ENCODE data around the gene RFC2.
A peak's percentile ranks its signal among the peaks of the same experiment; 100 is the strongest.
"Not testable (repeated sequence)": the region's sequence is repeated elsewhere in the genome, so short reads cannot be mapped to it uniquely, and the experiment has no call there.

RFC2 gene

GRCh38 chr7:74282748-74283459 is 28.7 kb upstream of the RFC2 start:
- no peak for DNase-seq

- DNase-seq: no peak
Observed at GRCh38 chr7:74280985-74281384, 26.8 kb upstream of the RFC2 start.

- DNase-seq: no peak
Observed at GRCh38 chr7:74277636-74278035, 23.4 kb upstream of the RFC2 start.

- no peak for DNase-seq
Observed at GRCh38 chr7:74275401-74275881, 21.2 kb upstream of the RFC2 start.

GRCh38 chr7:74272305-74273038 is 18.3 kb upstream of the RFC2 start:
- DNase-seq: no peak

- no peak for DNase-seq
Observed at GRCh38 chr7:74271742-74272141, 17.5 kb upstream of the RFC2 start.

- no peak for DNase-seq
Observed at GRCh38 chr7:74269757-74270277, 15.6 kb upstream of the RFC2 start.

- DNase-seq: no peak
Observed at GRCh38 chr7:74267756-74268565, 13.8 kb upstream of the RFC2 start.

GRCh38 chr7:74266191-74266963 is 12.2 kb upstream of the RFC2 start:
- DNase-seq: no peak

GRCh38 chr7:74263399-74264120 is 9.4 kb upstream of the RFC2 start:
- no peak for DNase-seq

GRCh38 chr7:74262639-74263398 is 8.6 kb upstream of the RFC2 start:
- no peak for DNase-seq

- DNase-seq: no peak
Observed at GRCh38 chr7:74258639-74259038, 4.4 kb upstream of the RFC2 start.

- no peak for DNase-seq
Observed at GRCh38 chr7:74256491-74257408, 2.6 kb upstream of the RFC2 start.

GRCh38 chr7:74255461-74255860 is 1.3 kb upstream of the RFC2 start:
- not testable (repeated sequence) for DNase-seq

GRCh38 chr7:74254858-74255379 is 720 bp upstream of the RFC2 start:
- DNase-seq: peak; percentile 7

GRCh38 chr7:74253835-74254128 is 417 bp downstream of the RFC2 start:
- DNase-seq: no peak

- no peak for DNase-seq
Observed at GRCh38 chr7:74253331-74253730, 868 bp downstream of the RFC2 start.

- DNase-seq: no peak
Observed at GRCh38 chr7:74252893-74253292, 1.3 kb downstream of the RFC2 start.

- DNase-seq: not testable (repeated sequence)
Observed at GRCh38 chr7:74249058-74249457, 5.1 kb downstream of the RFC2 start.

- DNase-seq: no peak
Observed at GRCh38 chr7:74248156-74248555, 6.0 kb downstream of the RFC2 start.

Data from NK-92 treated with Interleukin-12 subunit alpha and Interleukin-12 subunit beta, amount 100 ng/mL, for 24 hours (cell line).